Left ventricle myocardium inferior (tissue), 1 donor: ENCODE results near the gene TBXAS1. TPM values are rescaled to one million over a fixed set of nuclear protein-coding genes. Genes with fewer than 3 reads are reported as not detected.
A peak's percentile ranks its signal among the peaks of the same experiment; 100 is the strongest.

ENCODE experiments used
- DNase-seq: peaks from one replicate; pipeline ENCODE4 v3.0.0-alpha.2; 2020
- H3K27ac ChIP-seq: fragments of 200-600 bp; replicated peaks from 2 replicates; pipeline ENCODE4 v1.8.0; 2021
- H3K27me3 ChIP-seq: fragments of 200-600 bp; 2 replicates; pipeline ENCODE4 v1.8.0; 2021; ENCODE audit warnings: low read depth
- H3K36me3 ChIP-seq: fragments of 200-600 bp; 2 replicates; pipeline ENCODE4 v1.8.0; 2021
- H3K4me1 ChIP-seq: fragments of 200-600 bp; 2 replicates; pipeline ENCODE4 v1.8.0; 2021
- H3K4me3 ChIP-seq: fragments of 200-600 bp; 2 replicates; pipeline ENCODE4 v1.8.0; 2021; ENCODE audit warnings: mild to moderate bottlenecking, moderate library complexity
- H3K9me3 ChIP-seq: fragments of 200-600 bp; replicated peaks from 2 replicates; pipeline ENCODE4 v1.8.0; 2021
- CTCF ChIP-seq: fragments of 200-600 bp; IDR thresholded peaks from 2 replicates; pipeline ENCODE4 v1.8.0; 2021; ENCODE audit warnings: antibody characterized with exemption, mild to moderate bottlenecking, borderline replicate concordance
- intact Hi-C: fragments of 100-400 bp; cut with micrococcal nuclease; formaldehyde crosslinking; loops from one replicate; pipeline ENCODE4 v1.11.0; 2022
- total RNA-seq: library from RNA; stranded (reverse); fragmentation: NEBNext Ultra II Directional; extraction: Animal tissue kit (Norgen Biotek cat#: 25700); gene quantifications from one replicate; pipeline ENCODE4 v1.2.1, GENCODE V29; 2021
- donor health status: DM: no; HTN: yes; CAD: no; lungs with severe emphysema.

Gene TBXAS1
- total RNA-seq, 1 donor from 2014 or later = 3.9 TPM

DNA sequence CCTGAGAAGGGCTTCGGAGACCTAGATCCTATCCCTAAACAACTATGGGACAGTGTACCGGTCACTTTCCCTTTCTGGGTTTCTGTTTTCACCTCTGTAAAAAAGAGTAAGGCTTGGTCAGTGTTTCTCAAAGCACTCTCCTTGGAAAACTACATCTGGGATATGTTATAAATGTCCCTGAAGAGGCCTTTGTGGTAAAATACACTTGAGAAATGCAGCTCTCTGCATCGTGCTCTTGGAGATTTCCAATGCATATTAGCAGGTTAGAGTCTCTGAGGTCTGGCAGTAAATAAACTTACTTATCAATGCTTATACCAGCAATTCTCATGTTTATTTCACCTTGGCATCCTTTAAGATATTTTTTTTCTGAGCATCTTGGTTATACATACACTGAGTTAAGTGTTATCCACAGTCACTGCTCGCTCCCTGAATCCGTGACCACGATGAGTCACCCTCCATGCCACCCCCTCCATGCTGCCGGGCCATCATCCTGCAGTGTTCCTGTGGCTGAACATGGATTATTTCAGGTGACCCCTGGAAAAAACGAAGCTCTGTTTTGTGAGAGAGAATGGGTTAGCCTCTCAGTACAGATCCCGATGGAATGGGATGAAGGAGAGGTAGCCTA is 3.3 kb upstream of the TBXAS1 start:
- H3K27me3 ChIP-seq = peaks cover 30% of the 10 kb centered on the region
- intact Hi-C loops = no loop called here
- TF ChIP-seq CTCF = no peak
- H3K4me3 ChIP-seq = no peak overlapping the region
- H3K36me3 ChIP-seq = no peaks in the 10 kb centered on the region
- H3K9me3 ChIP-seq = no peaks in the 10 kb centered on the region
- H3K4me1 ChIP-seq = no peaks in the 10 kb centered on the region
- DNase-seq = no peak
- H3K27ac ChIP-seq = no peak overlapping the region

DNA sequence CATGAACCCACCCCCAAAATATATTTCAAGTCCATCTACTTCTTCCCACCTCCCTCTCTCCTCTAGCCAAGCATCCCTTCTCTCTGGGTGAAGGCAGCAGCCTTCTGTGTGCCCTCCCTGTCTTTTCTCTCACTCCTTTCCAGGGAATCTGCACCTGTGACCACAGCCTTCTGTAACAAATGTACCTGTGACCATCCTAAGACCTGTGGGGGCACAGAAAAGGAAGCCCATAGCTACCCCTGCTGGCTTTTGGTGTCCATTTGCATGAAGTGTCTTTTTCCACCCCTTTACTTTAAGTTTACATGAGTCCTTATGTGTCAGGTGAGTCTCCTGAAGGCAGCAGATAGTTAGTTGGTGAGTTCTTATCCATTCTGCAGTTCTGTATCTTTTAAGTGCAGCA is 2.0 kb upstream of the TBXAS1 start:
- DNase-seq = no peak
- Histone ChIP-seq H3K4me1 (no peaks in the 10 kb centered on the region), H3K36me3 (no peaks in the 10 kb centered on the region), H3K9me3 (no peaks in the 10 kb centered on the region), H3K4me3 (no peak overlapping the region), H3K27me3 (peaks cover 21% of the 10 kb centered on the region), H3K27ac (no peak overlapping the region)
- no peak for TF ChIP-seq CTCF
- intact Hi-C loops = no loop called here

GRCh38 chr7:139828446-139828845 is 618 bp upstream of the TBXAS1 start:
- Histone ChIP-seq H3K27ac (no peak overlapping the region), H3K4me1 (no peaks in the 10 kb centered on the region), H3K36me3 (no peaks in the 10 kb centered on the region), H3K9me3 (no peaks in the 10 kb centered on the region), H3K4me3 (no peak overlapping the region), H3K27me3 (peaks cover 14% of the 10 kb centered on the region)
- TF ChIP-seq CTCF = no peak
- intact Hi-C loops = no loop called here
- no peak for DNase-seq

DNA sequence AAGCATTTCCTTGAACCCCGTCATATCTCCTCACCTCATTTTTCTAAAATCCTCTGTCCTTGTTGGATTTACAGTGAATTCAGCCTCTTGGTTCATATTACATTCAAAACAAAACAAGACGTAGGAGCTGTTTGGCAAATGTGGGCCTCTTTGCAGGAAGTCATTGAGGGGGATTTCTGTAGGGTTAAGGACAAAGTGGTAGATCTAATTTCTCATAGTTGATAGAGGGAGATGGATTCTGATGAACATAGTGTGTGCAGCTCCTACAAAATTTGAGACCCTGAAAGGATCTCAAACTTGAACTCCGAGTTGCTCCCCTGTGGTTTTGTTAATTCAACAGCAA is 682 bp downstream of the TBXAS1 start:
- H3K27ac ChIP-seq = peak overlapping the region; percentile 47

DNA sequence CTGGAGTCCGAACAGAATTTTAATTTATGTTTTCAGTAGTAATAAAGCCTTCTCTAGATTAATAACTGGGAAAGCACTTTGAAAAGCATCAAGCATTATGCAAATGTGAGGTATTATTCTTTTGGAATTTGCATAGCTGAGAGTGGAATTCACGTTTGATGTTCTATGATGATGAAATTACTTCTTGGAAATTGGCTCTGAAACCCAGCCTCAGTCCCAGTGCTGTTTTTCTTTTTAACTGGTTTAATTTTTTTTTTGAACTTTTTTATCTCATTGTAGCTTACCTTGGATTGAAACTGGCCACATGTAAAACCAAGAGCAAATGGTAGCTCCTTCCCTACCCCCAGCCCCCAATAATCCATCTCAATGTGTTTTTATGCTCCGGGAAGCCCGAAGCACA is 1.2 kb downstream of the TBXAS1 start:
- peaks cover 11% of the 10 kb centered on the region for H3K9me3 ChIP-seq
- H3K4me1 ChIP-seq = no peaks in the 10 kb centered on the region
- intact Hi-C loops = no loop called here
- peaks cover 11% of the 10 kb centered on the region for H3K27me3 ChIP-seq
- H3K27ac ChIP-seq = peak overlapping the region; percentile 47
- TF ChIP-seq CTCF = no peak
- H3K4me3 ChIP-seq = peak overlapping the region; percentile 35
- DNase-seq = no peak
- no peaks in the 10 kb centered on the region for H3K36me3 ChIP-seq

More for the DNA sequence above, 682 bp downstream of the TBXAS1 start:
- Histone ChIP-seq H3K4me1 (no peaks in the 10 kb centered on the region), H3K36me3 (no peaks in the 10 kb centered on the region), H3K27me3 (peaks cover 14% of the 10 kb centered on the region), H3K9me3 (peaks cover 11% of the 10 kb centered on the region), H3K4me3 (peak overlapping the region; percentile 35)
- no peak for TF ChIP-seq CTCF
- no peak for DNase-seq
- intact Hi-C loops = no loop called here
